ENCODE data around the gene RGR.

The RGR gene

DNA sequence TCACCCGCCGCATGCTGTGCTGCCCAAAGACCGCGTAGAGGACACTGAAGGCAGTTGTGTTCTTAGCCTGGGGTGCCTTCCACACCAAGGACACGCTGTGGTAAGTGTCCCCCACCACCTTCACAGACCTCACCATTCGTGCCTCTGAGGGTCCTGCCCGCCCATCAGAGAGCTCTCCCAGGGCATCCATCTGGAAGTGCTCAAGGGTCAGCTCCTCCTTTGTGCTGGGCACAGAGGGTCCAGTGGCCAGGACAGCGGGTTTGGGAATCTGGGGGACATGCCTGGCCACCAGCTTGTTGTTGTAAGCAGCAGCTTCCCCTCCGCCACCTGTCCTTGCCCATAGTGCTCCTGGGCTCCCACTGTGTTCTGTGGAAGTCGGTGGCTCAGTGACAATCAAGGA, 12.5 kb upstream of the RGR start:
- TF ChIP-seq, protein P1, sequence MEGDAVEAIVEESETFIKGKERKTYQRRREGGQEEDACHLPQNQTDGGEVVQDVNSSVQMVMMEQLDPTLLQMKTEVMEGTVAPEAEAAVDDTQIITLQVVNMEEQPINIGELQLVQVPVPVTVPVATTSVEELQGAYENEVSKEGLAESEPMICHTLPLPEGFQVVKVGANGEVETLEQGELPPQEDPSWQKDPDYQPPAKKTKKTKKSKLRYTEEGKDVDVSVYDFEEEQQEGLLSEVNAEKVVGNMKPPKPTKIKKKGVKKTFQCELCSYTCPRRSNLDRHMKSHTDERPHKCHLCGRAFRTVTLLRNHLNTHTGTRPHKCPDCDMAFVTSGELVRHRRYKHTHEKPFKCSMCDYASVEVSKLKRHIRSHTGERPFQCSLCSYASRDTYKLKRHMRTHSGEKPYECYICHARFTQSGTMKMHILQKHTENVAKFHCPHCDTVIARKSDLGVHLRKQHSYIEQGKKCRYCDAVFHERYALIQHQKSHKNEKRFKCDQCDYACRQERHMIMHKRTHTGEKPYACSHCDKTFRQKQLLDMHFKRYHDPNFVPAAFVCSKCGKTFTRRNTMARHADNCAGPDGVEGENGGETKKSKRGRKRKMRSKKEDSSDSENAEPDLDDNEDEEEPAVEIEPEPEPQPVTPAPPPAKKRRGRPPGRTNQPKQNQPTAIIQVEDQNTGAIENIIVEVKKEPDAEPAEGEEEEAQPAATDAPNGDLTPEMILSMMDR (IDR thresholded peaks at IDR 0.05; ENCODE audit: low read length): no peak
- TF ChIP-seq EZH2 (IDR thresholded peaks at IDR 0.05; ENCODE audit: borderline replicate concordance, low read length): no peak
- no peaks in the 10 kb centered on the region for H3K27me3 ChIP-seq (ENCODE audit: insufficient read depth, low read length)
- no peaks in the 10 kb centered on the region for H3K4me1 ChIP-seq (ENCODE audit: insufficient read depth, low read length, severe bottlenecking)
- no peaks in the 10 kb centered on the region for H3K79me2 ChIP-seq (ENCODE audit: insufficient read depth, low read length)
- H4K20me1 ChIP-seq (ENCODE audit: insufficient read depth, low read length): no peaks in the 10 kb centered on the region
- H3K36me3 ChIP-seq (ENCODE audit: insufficient read depth, low read length): no peaks in the 10 kb centered on the region
- no peaks in the 10 kb centered on the region for H3K9me2 ChIP-seq (ENCODE audit: low read depth, low read length)
- no peak overlapping the region for H3K27ac ChIP-seq (ENCODE audit: low read depth, low read length, poor library complexity, severe bottlenecking)
- H2AFZ ChIP-seq (ENCODE audit: low read length): no peak overlapping the region
- no peaks in the 10 kb centered on the region for H3F3A ChIP-seq (ENCODE audit: insufficient read depth, low read length)
- H3K9ac ChIP-seq (ENCODE audit: low read length): no peak overlapping the region
- H3K9me3 ChIP-seq (ENCODE audit: low read length): no peaks in the 10 kb centered on the region
- H3K4me3 ChIP-seq (ENCODE audit: low read depth, low read length, poor library complexity, severe bottlenecking): no peak overlapping the region
- H3K4me2 ChIP-seq (ENCODE audit: low read length): no peak overlapping the region

- H3K4me1 ChIP-seq (ENCODE audit: insufficient read depth, low read length, severe bottlenecking): no peaks in the 10 kb centered on the region
- no peak overlapping the region for H3K4me2 ChIP-seq (ENCODE audit: low read length)
- no peak overlapping the region for H3K4me3 ChIP-seq (ENCODE audit: low read depth, low read length, poor library complexity, severe bottlenecking)
- no peaks in the 10 kb centered on the region for H3K36me3 ChIP-seq (ENCODE audit: insufficient read depth, low read length)
- H3F3A ChIP-seq (ENCODE audit: insufficient read depth, low read length): no peaks in the 10 kb centered on the region
- no peaks in the 10 kb centered on the region for H3K9me3 ChIP-seq (ENCODE audit: low read length)
- H3K27me3 ChIP-seq (ENCODE audit: insufficient read depth, low read length): no peaks in the 10 kb centered on the region
- no peaks in the 10 kb centered on the region for H3K9me2 ChIP-seq (ENCODE audit: low read depth, low read length)
- TF ChIP-seq, protein P1 (IDR thresholded peaks at IDR 0.05; ENCODE audit: low read length): no peak
- no peak for TF ChIP-seq EZH2 (IDR thresholded peaks at IDR 0.05; ENCODE audit: borderline replicate concordance, low read length)
- H3K27ac ChIP-seq (ENCODE audit: low read depth, low read length, poor library complexity, severe bottlenecking): no peak overlapping the region
- H3K9ac ChIP-seq (ENCODE audit: low read length): no peak overlapping the region
- H2AFZ ChIP-seq (ENCODE audit: low read length): no peak overlapping the region
- H4K20me1 ChIP-seq (ENCODE audit: insufficient read depth, low read length): no peaks in the 10 kb centered on the region
- H3K79me2 ChIP-seq (ENCODE audit: insufficient read depth, low read length): no peaks in the 10 kb centered on the region
Observed at GRCh38 chr10:84233940-84234339, 10.9 kb upstream of the RGR start.

- H3K36me3 ChIP-seq (ENCODE audit: insufficient read depth, low read length): no peaks in the 10 kb centered on the region
- H3K4me1 ChIP-seq (ENCODE audit: insufficient read depth, low read length, severe bottlenecking): no peaks in the 10 kb centered on the region
- H4K20me1 ChIP-seq (ENCODE audit: insufficient read depth, low read length): no peaks in the 10 kb centered on the region
- H3K9ac ChIP-seq (ENCODE audit: low read length): no peak overlapping the region
- H3K9me3 ChIP-seq (ENCODE audit: low read length): no peaks in the 10 kb centered on the region
- no peaks in the 10 kb centered on the region for H3K27me3 ChIP-seq (ENCODE audit: insufficient read depth, low read length)
- no peaks in the 10 kb centered on the region for H3K9me2 ChIP-seq (ENCODE audit: low read depth, low read length)
- no peaks in the 10 kb centered on the region for H3K79me2 ChIP-seq (ENCODE audit: insufficient read depth, low read length)
- H3K4me3 ChIP-seq (ENCODE audit: low read depth, low read length, poor library complexity, severe bottlenecking): no peak overlapping the region
- no peaks in the 10 kb centered on the region for H3F3A ChIP-seq (ENCODE audit: insufficient read depth, low read length)
- no peak overlapping the region for H2AFZ ChIP-seq (ENCODE audit: low read length)
- no peak for TF ChIP-seq EZH2 (IDR thresholded peaks at IDR 0.05; ENCODE audit: borderline replicate concordance, low read length)
- TF ChIP-seq, protein P1 (IDR thresholded peaks at IDR 0.05; ENCODE audit: low read length): no peak
- H3K27ac ChIP-seq (ENCODE audit: low read depth, low read length, poor library complexity, severe bottlenecking): no peak overlapping the region
- no peak overlapping the region for H3K4me2 ChIP-seq (ENCODE audit: low read length)
Observed at GRCh38 chr10:84234479-84234878, 10.4 kb upstream of the RGR start.
